Esophagus (tissue), 2 donors: ENCODE data around the gene AFF1. TPM values are rescaled to one million over a fixed set of nuclear protein-coding genes. Genes with fewer than 3 reads are reported as not detected.
"Not testable (repeated sequence)": the region's sequence is repeated elsewhere in the genome, so short reads cannot be mapped to it uniquely, and the experiment has no call there.

Experiments used
- H3K27ac ChIP-seq, 2 donors: one replicate each; pipeline ENCODE4 v1.5.1; 2013; ENCODE audit warnings: low read depth in 2 of 2, mild to moderate bottlenecking in 2 of 2, inconsistent platforms in 1 of 2, low read length in 1 of 2, moderate library complexity in 1 of 2
- H3K27me3 ChIP-seq, 2 donors: one replicate each; pipeline ENCODE4 v1.6.1; 2013; ENCODE audit warnings: low read length in 2 of 2, control low read depth in 1 of 2, mild to moderate bottlenecking in 1 of 2; ENCODE audit not compliant: insufficient read depth in 2 of 2, control insufficient read depth in 1 of 2
- H3K36me3 ChIP-seq, 2 donors: one replicate each; pipeline ENCODE4 v1.6.1; 2013; ENCODE audit warnings: low read length in 1 of 2; ENCODE audit not compliant: control insufficient read depth in 2 of 2, insufficient read depth in 2 of 2
- H3K4me1 ChIP-seq, 2 donors: one replicate each; pipeline ENCODE4 v1.6.1; 2013; ENCODE audit warnings: low read length in 1 of 2; ENCODE audit not compliant: control insufficient read depth in 2 of 2, insufficient read depth in 2 of 2
- H3K4me3 ChIP-seq, 2 donors: one replicate each; pipeline ENCODE4 v1.5.1; 2013; ENCODE audit warnings: low read length in 2 of 2, mild to moderate bottlenecking in 2 of 2, low read depth in 1 of 2, moderate library complexity in 1 of 2
- H3K9me3 ChIP-seq, 2 donors: one replicate each; pipeline ENCODE4 v1.6.1; 2013; ENCODE audit warnings: mild to moderate bottlenecking in 2 of 2, low read depth in 1 of 2, low read length in 1 of 2, moderate library complexity in 1 of 2; ENCODE audit not compliant: control insufficient read depth in 2 of 2, insufficient read depth in 1 of 2
- WGBS, 2 donors: extraction: QIAGEN DNeasy Blood & Tissue Kit; methylation state at CpG; one replicate each; pipeline ENCODE4 v1.1.7; 2013; 5-methylcytosine and 5-hydroxymethylcytosine counted together
- polyA plus RNA-seq, 2 donors: library from polyadenylated mRNA; stranded (reverse); fragments of 200-250 nt; gene quantifications; one replicate each; pipeline ENCODE4 v1.2.3, GENCODE V29; 2013
- donor health status: healthy with polysubstance abuse.
- donor health status: Bipolar disorder and iron deficiency.

Gene AFF1
- polyA plus RNA-seq, 2 donors: 7.5 to 10.4 TPM

GRCh38 chr4:87006676-87007527 is 72.1 kb downstream of the AFF1 start:
- no peaks in the 10 kb centered on the region for H3K4me1 ChIP-seq
- 0 to 1% methylated on average over 82 of the region's 82 CpGs for WGBS, 2 donors
- peak overlapping the region; percentile 76 to 87 for H3K4me3 ChIP-seq

DNA sequence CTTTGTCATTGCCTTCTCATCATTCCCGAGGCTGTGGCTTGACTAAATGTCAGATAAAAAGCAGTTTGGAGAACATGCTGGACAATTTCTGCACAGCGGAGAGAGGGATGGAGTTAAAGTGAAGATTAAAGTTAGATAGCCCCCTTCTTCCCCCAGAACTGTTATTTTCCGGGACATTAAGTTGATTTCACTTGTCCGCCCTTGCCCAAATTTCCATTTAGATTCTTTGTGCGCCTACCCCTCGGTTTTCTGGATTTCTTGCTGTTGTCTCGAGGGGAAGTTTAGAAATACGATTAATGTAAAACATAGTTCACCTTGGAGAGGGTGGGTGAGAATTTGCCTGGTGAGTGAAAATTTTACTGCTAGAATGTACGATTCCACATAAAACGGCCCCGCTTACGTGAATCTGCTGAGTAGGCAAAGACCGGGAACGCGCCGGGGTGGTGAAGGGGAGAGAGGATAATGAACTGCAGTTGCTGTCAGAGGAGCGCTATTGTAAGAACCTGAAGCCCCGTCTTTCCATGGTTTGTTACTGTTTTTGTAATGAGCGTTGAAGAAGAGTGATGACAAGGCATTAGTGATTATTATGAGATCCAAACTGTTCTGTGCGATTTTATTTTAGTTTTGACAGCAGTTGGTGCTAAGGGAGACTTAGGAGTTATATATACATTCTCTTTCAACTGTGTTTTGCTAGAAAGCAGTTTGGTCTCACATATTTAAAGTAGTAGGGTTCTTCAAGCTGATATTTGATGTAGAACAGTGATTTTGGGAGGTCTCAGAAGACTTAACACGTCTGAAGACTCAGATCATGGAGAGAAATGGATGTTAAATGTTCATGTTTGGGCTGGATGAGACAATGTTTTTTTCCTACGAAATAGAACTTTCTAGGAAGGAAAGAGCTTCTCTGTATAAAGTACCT is 73.0 kb downstream of the AFF1 start:
- 1% methylated on average over 22 of the region's 22 CpGs for WGBS, 2 donors
- no peaks in the 10 kb centered on the region for H3K4me1 ChIP-seq

More at GRCh38 chr4:87006676-87007527, 72.1 kb downstream of the AFF1 start:
- Histone ChIP-seq H3K27me3 (no peaks in the 10 kb centered on the region), H3K36me3 (no peaks in the 10 kb centered on the region), H3K27ac (peak overlapping the region; percentile 95 to 99), H3K9me3 (no peaks in the 10 kb centered on the region)

DNA sequence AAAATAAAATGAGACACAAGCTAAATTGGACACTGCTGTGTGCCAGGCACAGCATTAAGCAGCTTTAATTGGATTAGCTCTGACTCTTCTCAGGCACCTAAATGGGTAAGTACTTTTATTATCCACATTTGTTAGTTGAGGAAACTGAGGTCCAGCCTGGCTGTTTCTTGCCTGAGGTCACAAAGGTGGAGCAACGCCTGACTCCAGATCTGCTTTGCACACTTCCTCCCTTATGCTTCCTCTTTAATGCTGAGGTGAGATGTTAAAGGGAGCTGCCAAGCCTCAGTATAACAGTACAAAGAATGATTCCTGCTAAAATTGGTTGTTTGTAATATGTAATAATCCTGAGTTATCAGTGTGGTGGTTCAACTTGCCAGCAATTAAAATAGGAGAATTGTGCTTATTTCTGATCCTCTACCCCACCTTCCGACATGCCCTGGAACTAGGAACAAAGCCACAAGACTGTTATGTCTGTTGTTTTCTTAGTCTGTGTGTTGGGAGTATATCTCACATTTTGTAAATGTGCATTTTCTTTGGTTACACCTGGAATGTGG is 74.4 kb downstream of the AFF1 start:
- H3K4me1 ChIP-seq: peaks cover 0 to 2% of the 10 kb centered on the region in 2 donors
- no peak overlapping the region for H3K27ac ChIP-seq
- H3K4me3 ChIP-seq: no peak overlapping the region
- no peaks in the 10 kb centered on the region for H3K27me3 ChIP-seq
- no peaks in the 10 kb centered on the region for H3K36me3 ChIP-seq
- H3K9me3 ChIP-seq: no peaks in the 10 kb centered on the region
- 34 to 41% methylated on average over 2 of the region's 2 CpGs for WGBS, 2 donors

More for the DNA sequence above, 73.0 kb downstream of the AFF1 start:
- H3K27ac ChIP-seq: peak overlapping the region; percentile 95 to 99
- H3K4me3 ChIP-seq: peak overlapping the region; percentile 76 to 87
- no peaks in the 10 kb centered on the region for H3K27me3 ChIP-seq
- H3K36me3 ChIP-seq: no peaks in the 10 kb centered on the region
- no peaks in the 10 kb centered on the region for H3K9me3 ChIP-seq

GRCh38 chr4:87010192-87010591 is 75.4 kb downstream of the AFF1 start:
- Histone ChIP-seq H3K27ac (no peak overlapping the region), H3K9me3 (no peaks in the 10 kb centered on the region), H3K4me1 (peaks cover 0 to 2% of the 10 kb centered on the region in 2 donors), H3K4me3 (no peak overlapping the region), H3K27me3 (no peaks in the 10 kb centered on the region), H3K36me3 (no peaks in the 10 kb centered on the region)
- 71 to 83% methylated on average over 1 of the region's 1 CpG for WGBS, 2 donors

- Histone ChIP-seq H3K4me1 (peaks cover 0 to 4% of the 10 kb centered on the region in 2 donors), H3K9me3 (no peaks in the 10 kb centered on the region), H3K4me3 (no peak overlapping the region), H3K36me3 (no peaks in the 10 kb centered on the region), H3K27me3 (no peaks in the 10 kb centered on the region), H3K27ac (peak overlapping the region in 1 of 2 donors; percentile 66)
- WGBS, 2 donors: 41 to 42% methylated on average over 5 of the region's 5 CpGs
These were observed 76.7 kb downstream of the AFF1 start for GRCh38 chr4:87011340-87012034.

- Histone ChIP-seq H3K27me3 (no peaks in the 10 kb centered on the region), H3K4me1 (peaks cover 0 to 4% of the 10 kb centered on the region in 2 donors), H3K27ac (no peak overlapping the region), H3K9me3 (no peaks in the 10 kb centered on the region), H3K36me3 (no peaks in the 10 kb centered on the region), H3K4me3 (no peak overlapping the region)
- 43 to 51% methylated on average over 4 of the region's 4 CpGs for WGBS, 2 donors
These were observed 77.6 kb downstream of the AFF1 start for GRCh38 chr4:87012265-87012953.

GRCh38 chr4:87012954-87013308 is 78.1 kb downstream of the AFF1 start:
- 69 to 88% methylated on average over 8 to 9 of the region's 9 CpGs for WGBS, 2 donors
- H3K4me1 ChIP-seq, H3K27me3 ChIP-seq, H3K36me3 ChIP-seq, H3K27ac ChIP-seq, H3K9me3 ChIP-seq, H3K4me3 ChIP-seq: not testable (repeated sequence)

DNA sequence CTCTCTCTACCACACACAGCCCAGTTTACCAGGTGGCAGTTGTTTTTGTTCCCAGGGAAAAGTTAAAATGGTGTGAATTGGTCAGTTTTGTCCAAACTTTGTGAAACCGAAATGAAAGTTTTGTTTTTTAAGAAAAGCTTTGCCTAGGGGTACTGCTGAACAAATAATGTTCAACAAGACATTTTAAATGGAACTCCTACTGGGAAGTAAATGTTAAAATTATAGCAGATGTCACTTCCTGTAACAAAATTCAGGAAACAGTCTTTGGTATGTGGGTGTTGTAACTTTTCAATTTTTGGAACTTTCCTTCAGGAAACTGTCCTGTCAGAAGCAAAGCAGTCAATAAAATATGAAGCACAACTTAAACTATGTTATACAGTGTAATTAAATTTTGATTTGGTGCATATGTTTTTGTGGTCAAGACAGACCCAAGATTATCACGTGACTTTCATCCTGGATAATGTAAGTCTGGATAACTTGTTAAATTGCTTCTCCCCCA is 79.5 kb downstream of the AFF1 start:
- Histone ChIP-seq H3K4me1 (peaks cover 0 to 4% of the 10 kb centered on the region in 2 donors), H3K36me3 (no peaks in the 10 kb centered on the region), H3K27me3 (no peaks in the 10 kb centered on the region), H3K9me3 (no peaks in the 10 kb centered on the region), H3K4me3 (no peak overlapping the region), H3K27ac (peak overlapping the region in 1 of 2 donors; percentile 29)
- 28 to 31% methylated on average over 2 of the region's 2 CpGs for WGBS, 2 donors
